GM19023 (cell line): Measurements from ENCODE around the gene PRKAG2.
"Not testable (repeated sequence)": the region's sequence is repeated elsewhere in the genome, so short reads cannot be mapped to it uniquely, and the experiment has no call there.

Experiments
- ATAC-seq: cut with Tn5 transposase; IDR thresholded peaks from one replicate; pipeline ENCODE4 v1.9.1; 2021; ENCODE audit warnings: mild to moderate bottlenecking, moderate library complexity; ENCODE audit not compliant: unreplicated experiment

Gene PRKAG2

GRCh38 chr7:151806204-151806603, 70.7 kb downstream of the PRKAG2 start:
- no peak for ATAC-seq

GRCh38 chr7:151805191-151805590, 71.7 kb downstream of the PRKAG2 start:
- ATAC-seq = no peak

- ATAC-seq = no peak
Observed at GRCh38 chr7:151804756-151805155, 72.2 kb downstream of the PRKAG2 start.

GRCh38 chr7:151803841-151804240, 73.1 kb downstream of the PRKAG2 start:
- no peak for ATAC-seq

GRCh38 chr7:151802469-151802846, 74.5 kb downstream of the PRKAG2 start:
- no peak for ATAC-seq

- no peak for ATAC-seq
Observed at GRCh38 chr7:151801782-151802468, 75.0 kb downstream of the PRKAG2 start.

GRCh38 chr7:151801291-151801690, 75.6 kb downstream of the PRKAG2 start:
- ATAC-seq = no peak

- no peak for ATAC-seq
Observed at GRCh38 chr7:151800861-151801260, 76.1 kb downstream of the PRKAG2 start.

- ATAC-seq = no peak
Observed at GRCh38 chr7:151800391-151800790, 76.5 kb downstream of the PRKAG2 start.

- no peak for ATAC-seq
Observed at GRCh38 chr7:151799506-151799905, 77.4 kb downstream of the PRKAG2 start.

GRCh38 chr7:151798851-151799448, 78.0 kb downstream of the PRKAG2 start:
- ATAC-seq = no peak

- not testable (repeated sequence) for ATAC-seq
Observed at GRCh38 chr7:151797667-151798307, 79.1 kb downstream of the PRKAG2 start.

- ATAC-seq = no peak
Observed at GRCh38 chr7:151796871-151797537, 79.9 kb downstream of the PRKAG2 start.

GRCh38 chr7:151796091-151796870, 80.6 kb downstream of the PRKAG2 start:
- ATAC-seq = no peak

GRCh38 chr7:151795168-151795811, 81.6 kb downstream of the PRKAG2 start:
- ATAC-seq = peak; percentile 84

- no peak for ATAC-seq
Observed at GRCh38 chr7:151794508-151795167, 82.3 kb downstream of the PRKAG2 start.

- no peak for ATAC-seq
Observed at GRCh38 chr7:151793991-151794507, 82.9 kb downstream of the PRKAG2 start.

GRCh38 chr7:151793531-151793951, 83.4 kb downstream of the PRKAG2 start:
- no peak for ATAC-seq

- ATAC-seq = no peak
Observed at GRCh38 chr7:151792636-151793035, 84.3 kb downstream of the PRKAG2 start.

- no peak for ATAC-seq
Observed at GRCh38 chr7:151792086-151792485, 84.8 kb downstream of the PRKAG2 start.
